ENCODE data around the gene ADAMTSL1.

- TF ChIP-seq CTCF (IDR thresholded peaks at IDR 0.05; ENCODE audit: insufficient read depth, low read length) (no peak), REST (IDR thresholded peaks at IDR 0.05; ENCODE audit: insufficient replicate concordance, low read depth) (no peak), POLR2AphosphoS5 (IDR thresholded peaks at IDR 0.05; ENCODE audit: low read depth) (no peak), GABPA (IDR thresholded peaks at IDR 0.05; ENCODE audit: low read depth) (no peak), SPI1 (IDR thresholded peaks at IDR 0.05; ENCODE audit: borderline replicate concordance, low read depth) (no peak)
Observed at GRCh38 chr9:18786911-18787650, 313.1 kb downstream of the ADAMTSL1 start.

Data from HL-60 (cell line).